ENCODE measurements around the gene PLEK2.
"Not testable (repeated sequence)": the region's sequence is repeated elsewhere in the genome, so short reads cannot be mapped to it uniquely, and the experiment has no call there.

Gene PLEK2

GRCh38 chr14:67428501-67429031 lies 16.6 kb upstream of the PLEK2 start:
- DNase-seq, result no peak

- DNase-seq, result peak; percentile 87
Measured at GRCh38 chr14:67426983-67427606, 15.1 kb upstream of the PLEK2 start.

GRCh38 chr14:67426161-67426560 lies 14.2 kb upstream of the PLEK2 start:
- no peak for DNase-seq

GRCh38 chr14:67425608-67426007 lies 13.6 kb upstream of the PLEK2 start:
- no peak for DNase-seq

GRCh38 chr14:67424539-67424938 lies 12.6 kb upstream of the PLEK2 start:
- DNase-seq, result no peak

GRCh38 chr14:67423424-67423823 lies 11.5 kb upstream of the PLEK2 start:
- DNase-seq, result no peak

- DNase-seq, result no peak
Measured at GRCh38 chr14:67421356-67422224, 9.6 kb upstream of the PLEK2 start.

- peak; percentile 71 for DNase-seq
Measured at GRCh38 chr14:67420102-67420739, 8.3 kb upstream of the PLEK2 start.

- no peak for DNase-seq
Measured at GRCh38 chr14:67418401-67419191, 6.6 kb upstream of the PLEK2 start.

GRCh38 chr14:67417633-67418032 lies 5.7 kb upstream of the PLEK2 start:
- DNase-seq, result no peak

GRCh38 chr14:67416810-67417209 lies 4.8 kb upstream of the PLEK2 start:
- no peak for DNase-seq

- DNase-seq, result no peak
Measured at GRCh38 chr14:67416085-67416484, 4.1 kb upstream of the PLEK2 start.

- DNase-seq, result not testable (repeated sequence)
Measured at GRCh38 chr14:67415610-67416009, 3.6 kb upstream of the PLEK2 start.

GRCh38 chr14:67413806-67414769 lies 2.1 kb upstream of the PLEK2 start:
- peak; percentile 76 for DNase-seq

- DNase-seq, result no peak
Measured at GRCh38 chr14:67411370-67411769, 595 bp downstream of the PLEK2 start.

- no peak for DNase-seq
Measured at GRCh38 chr14:67410313-67410712, 1.7 kb downstream of the PLEK2 start.

GRCh38 chr14:67409461-67409860 lies 2.5 kb downstream of the PLEK2 start:
- DNase-seq, result peak; percentile 22

GRCh38 chr14:67408122-67408801 lies 3.7 kb downstream of the PLEK2 start:
- DNase-seq, result peak; percentile 2

- peak; percentile 12 for DNase-seq
Measured at GRCh38 chr14:67405771-67406170, 6.2 kb downstream of the PLEK2 start.

GRCh38 chr14:67400434-67400833 lies 11.5 kb downstream of the PLEK2 start:
- DNase-seq, result peak; percentile 9

GRCh38 chr14:67397536-67397935 lies 14.4 kb downstream of the PLEK2 start:
- DNase-seq, result no peak

All from activated effector memory CD4-positive, alpha-beta T cell treated with anti-CD3 and anti-CD28 coated beads, Interleukin-2, amount 50 U/mL, for 16 hours (primary cell).